ENCODE measurements around the gene LAMC1. TPM values are rescaled to one million over a fixed set of nuclear protein-coding genes. Genes with fewer than 3 reads are reported as not detected.

LAMC1 gene
- 10 to 100 TPM in 1 of 2 donors, 1 to 10 TPM in 1; 7.0 to 17.6 TPM for polyA plus RNA-seq

DNA sequence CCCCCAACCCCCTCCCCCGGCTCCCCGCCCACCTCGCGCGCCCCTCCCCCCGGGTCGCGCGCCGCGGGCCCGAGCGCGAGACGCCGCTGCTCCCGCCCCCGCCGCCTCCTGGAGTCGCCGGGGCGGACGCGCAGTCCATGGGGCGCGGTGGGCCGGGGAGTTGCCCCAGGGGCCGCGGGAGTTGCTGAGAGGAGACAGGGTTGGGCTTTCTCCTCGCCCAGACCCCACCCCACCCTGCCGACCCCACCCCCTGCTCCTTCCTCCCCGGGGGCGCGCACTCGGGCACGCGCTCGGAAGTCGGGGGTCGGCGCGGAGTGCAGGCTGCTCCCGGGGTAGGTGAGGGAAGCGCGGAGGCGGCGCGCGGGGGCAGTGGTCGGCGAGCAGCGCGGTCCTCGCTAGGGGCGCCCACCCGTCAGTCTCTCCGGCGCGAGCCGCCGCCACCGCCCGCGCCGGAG is at the start of gene LAMC1:
Gene LAMC1 (plus strand): TSS at position 275 of the 455 bp plus-strand sequence. CDS start 297 bp downstream, outside the sequence.
- Histone ChIP-seq H3K27ac (ENCODE audit: low read depth in 2 of 2, low read length in 1 of 2) (peak within 1 kb of the TSS; percentile 99 to 100), H3K4me3 (ENCODE audit: low read depth in 1 of 2, low read length in 2 of 2) (peak within 1 kb of the TSS; percentile 75 to 89), H3K27me3 (ENCODE audit: control insufficient read depth in 1 of 2, insufficient read depth in 2 of 2, low read length in 2 of 2) (no peaks in the 10 kb centered on the region), H3K4me1 (ENCODE audit: control insufficient read depth in 2 of 2, insufficient read depth in 2 of 2, low read length in 1 of 2) (no peaks in the 10 kb centered on the region), H3K36me3 (ENCODE audit: control insufficient read depth in 2 of 2, insufficient read depth in 2 of 2, low read length in 1 of 2) (no peaks in the 10 kb centered on the region), H3K9me3 (ENCODE audit: control insufficient read depth in 2 of 2, insufficient read depth in 1 of 2, low read depth in 1 of 2, low read length in 1 of 2) (no peaks in the 10 kb centered on the region)
- 0 to 1% methylated on average over 21 to 55 of the region's 65 CpGs for WGBS, 2 donors

DNA sequence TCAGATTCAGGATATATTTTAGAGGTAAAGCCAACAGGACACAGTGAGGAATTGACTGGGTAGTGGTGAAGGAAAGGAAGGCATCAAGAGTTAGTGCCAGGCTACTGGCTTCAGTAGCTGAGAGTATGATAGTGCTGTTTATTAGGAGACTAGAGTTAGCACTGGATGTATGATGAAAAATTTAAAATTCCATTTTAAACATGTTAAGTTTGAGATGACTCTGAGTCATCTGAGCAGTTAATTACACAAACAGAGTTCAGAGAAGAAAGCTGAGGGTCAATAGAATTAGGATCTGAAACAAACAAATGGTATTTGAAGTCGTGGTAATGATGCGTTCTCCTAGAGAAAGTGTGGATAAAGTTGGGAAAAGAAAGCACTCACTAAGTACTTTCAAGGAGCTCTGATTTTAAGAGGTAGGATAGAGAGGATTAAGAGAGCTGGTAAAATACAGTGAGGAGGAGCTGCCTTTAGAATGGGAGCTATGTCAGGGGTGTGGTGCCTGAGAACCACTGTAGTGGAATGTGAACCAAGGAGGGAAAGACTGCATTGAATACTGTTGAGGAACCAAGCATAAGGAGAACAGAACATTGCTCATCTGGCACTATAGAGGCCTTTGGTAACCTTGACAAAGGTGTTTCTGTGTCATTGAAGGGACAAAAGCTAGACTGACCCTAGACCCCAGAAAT is 48.6 kb upstream of the LAMC1 start:
- Histone ChIP-seq H3K27me3 (ENCODE audit: control insufficient read depth in 1 of 2, insufficient read depth in 2 of 2, low read length in 2 of 2) (no peaks in the 10 kb centered on the region), H3K4me3 (ENCODE audit: low read depth in 1 of 2, low read length in 2 of 2) (no peak overlapping the region)

DNA sequence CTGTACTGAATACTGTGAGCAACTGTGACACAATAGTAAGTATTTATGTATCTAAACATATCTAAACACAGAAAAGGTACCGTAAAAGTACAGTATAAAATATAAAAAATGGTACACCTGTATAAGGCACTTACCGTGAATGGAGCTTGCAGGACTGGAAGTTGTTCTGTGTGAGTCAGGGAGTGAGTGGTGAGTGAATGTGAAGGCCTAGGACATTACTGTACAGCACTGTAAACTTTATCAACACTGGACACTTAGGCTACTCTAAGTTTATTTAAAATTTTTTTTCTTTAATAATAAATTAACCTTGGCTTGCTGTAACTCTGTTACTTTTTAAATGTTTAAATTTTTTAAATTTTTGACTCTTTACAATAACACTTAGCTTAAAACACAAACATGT is 45.7 kb upstream of the LAMC1 start:
- WGBS, 2 donors: 88 to 93% methylated on average over 2 of the region's 2 CpGs

More for the DNA sequence above, 48.6 kb upstream of the LAMC1 start:
- Histone ChIP-seq H3K27ac (ENCODE audit: low read depth in 2 of 2, low read length in 1 of 2) (no peak overlapping the region), H3K36me3 (ENCODE audit: control insufficient read depth in 2 of 2, insufficient read depth in 2 of 2, low read length in 1 of 2) (no peaks in the 10 kb centered on the region), H3K9me3 (ENCODE audit: control insufficient read depth in 2 of 2, insufficient read depth in 1 of 2, low read depth in 1 of 2, low read length in 1 of 2) (no peaks in the 10 kb centered on the region), H3K4me1 (ENCODE audit: control insufficient read depth in 2 of 2, insufficient read depth in 2 of 2, low read length in 1 of 2) (no peaks in the 10 kb centered on the region)
- 76 to 79% methylated on average over 2 of the region's 2 CpGs for WGBS, 2 donors

DNA sequence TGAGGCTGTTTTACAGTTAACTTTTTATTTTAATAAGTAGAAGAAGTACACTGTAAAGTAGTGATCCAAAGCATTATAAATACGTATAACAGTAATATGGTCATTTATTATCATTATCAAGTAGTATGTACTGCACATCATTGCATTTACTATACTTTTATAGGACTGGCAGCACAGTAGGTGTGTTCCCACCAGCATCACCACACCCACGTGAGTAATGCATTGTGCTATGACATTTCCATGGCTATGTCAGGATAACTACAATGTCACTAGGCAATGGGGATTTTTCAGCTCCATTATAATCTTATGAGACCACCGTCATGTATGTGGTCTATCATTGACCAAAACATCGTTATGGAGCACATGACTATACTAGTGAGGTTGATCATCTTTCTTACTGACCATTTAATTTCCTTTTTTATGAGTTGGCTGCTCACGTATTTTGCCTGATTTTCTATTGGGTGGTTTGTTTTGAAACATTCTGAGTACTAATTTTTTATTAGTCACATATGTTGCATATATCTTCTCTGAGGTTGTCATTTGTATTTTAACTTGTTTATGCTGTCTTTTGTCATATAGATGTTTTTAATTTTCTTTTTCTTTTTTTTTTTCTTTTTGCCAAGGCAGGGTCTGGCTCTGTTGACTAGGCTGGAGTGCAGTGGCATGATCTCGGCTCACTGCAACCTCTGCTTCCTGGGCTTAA is 44.9 kb upstream of the LAMC1 start:
- Histone ChIP-seq H3K36me3 (ENCODE audit: control insufficient read depth in 2 of 2, insufficient read depth in 2 of 2, low read length in 1 of 2) (no peaks in the 10 kb centered on the region), H3K27ac (ENCODE audit: low read depth in 2 of 2, low read length in 1 of 2) (no peak overlapping the region), H3K9me3 (ENCODE audit: control insufficient read depth in 2 of 2, insufficient read depth in 1 of 2, low read depth in 1 of 2, low read length in 1 of 2) (no peaks in the 10 kb centered on the region), H3K4me3 (ENCODE audit: low read depth in 1 of 2, low read length in 2 of 2) (no peak overlapping the region), H3K4me1 (ENCODE audit: control insufficient read depth in 2 of 2, insufficient read depth in 2 of 2, low read length in 1 of 2) (no peaks in the 10 kb centered on the region), H3K27me3 (ENCODE audit: control insufficient read depth in 1 of 2, insufficient read depth in 2 of 2, low read length in 2 of 2) (no peaks in the 10 kb centered on the region)
- WGBS, 2 donors: 80 to 88% methylated on average over 6 of the region's 6 CpGs

More for the DNA sequence above, 45.7 kb upstream of the LAMC1 start:
- Histone ChIP-seq H3K27me3 (ENCODE audit: control insufficient read depth in 1 of 2, insufficient read depth in 2 of 2, low read length in 2 of 2) (no peaks in the 10 kb centered on the region), H3K36me3 (ENCODE audit: control insufficient read depth in 2 of 2, insufficient read depth in 2 of 2, low read length in 1 of 2) (no peaks in the 10 kb centered on the region), H3K27ac (ENCODE audit: low read depth in 2 of 2, low read length in 1 of 2) (no peak overlapping the region), H3K4me3 (ENCODE audit: low read depth in 1 of 2, low read length in 2 of 2) (no peak overlapping the region), H3K4me1 (ENCODE audit: control insufficient read depth in 2 of 2, insufficient read depth in 2 of 2, low read length in 1 of 2) (no peaks in the 10 kb centered on the region), H3K9me3 (ENCODE audit: control insufficient read depth in 2 of 2, insufficient read depth in 1 of 2, low read depth in 1 of 2, low read length in 1 of 2) (no peaks in the 10 kb centered on the region)

DNA sequence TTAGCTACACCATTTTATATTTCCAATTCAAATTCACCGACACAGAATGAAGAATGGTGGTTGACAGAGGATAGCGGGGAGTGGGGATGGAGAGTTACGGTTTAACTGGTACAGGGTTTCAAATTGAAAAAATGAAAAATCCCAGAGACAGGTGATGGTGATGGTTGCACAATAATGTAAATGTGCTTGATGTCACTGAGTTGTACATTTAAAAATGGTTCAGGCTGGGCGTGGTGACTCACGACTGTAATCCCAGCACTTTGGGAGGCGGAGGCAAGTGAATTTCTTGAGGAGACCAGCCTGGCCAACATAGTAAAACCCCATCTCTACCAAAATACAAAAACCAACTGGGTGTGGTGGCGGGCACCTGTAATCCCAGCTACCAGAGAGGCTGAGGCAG is 39.1 kb upstream of the LAMC1 start:
- 87 to 92% methylated on average over 7 of the region's 7 CpGs for WGBS, 2 donors
- Histone ChIP-seq H3K9me3 (ENCODE audit: control insufficient read depth in 2 of 2, insufficient read depth in 1 of 2, low read depth in 1 of 2, low read length in 1 of 2) (no peaks in the 10 kb centered on the region), H3K27me3 (ENCODE audit: control insufficient read depth in 1 of 2, insufficient read depth in 2 of 2, low read length in 2 of 2) (no peaks in the 10 kb centered on the region)

DNA sequence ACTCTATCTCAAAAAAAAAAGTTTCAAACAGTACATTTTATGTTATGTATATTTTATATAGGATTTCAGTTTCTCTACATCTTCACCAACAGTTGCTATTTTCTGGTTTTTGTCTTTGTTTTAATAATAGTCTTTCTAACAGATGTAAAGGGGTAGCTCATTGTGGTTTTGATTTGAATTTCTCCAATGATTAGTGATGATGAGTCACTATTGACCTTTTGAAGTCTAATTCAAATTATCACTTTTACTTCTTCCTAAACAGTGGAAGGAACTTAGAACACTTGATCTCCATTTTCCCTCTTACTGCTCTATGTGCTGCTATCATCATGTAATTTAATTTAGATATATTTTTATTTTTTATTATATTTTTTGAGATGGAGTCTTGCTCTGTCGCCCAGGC is 38.6 kb upstream of the LAMC1 start:
- Histone ChIP-seq H3K36me3 (ENCODE audit: control insufficient read depth in 2 of 2, insufficient read depth in 2 of 2, low read length in 1 of 2) (no peaks in the 10 kb centered on the region), H3K27me3 (ENCODE audit: control insufficient read depth in 1 of 2, insufficient read depth in 2 of 2, low read length in 2 of 2) (no peaks in the 10 kb centered on the region), H3K9me3 (ENCODE audit: control insufficient read depth in 2 of 2, insufficient read depth in 1 of 2, low read depth in 1 of 2, low read length in 1 of 2) (no peaks in the 10 kb centered on the region), H3K4me1 (ENCODE audit: control insufficient read depth in 2 of 2, insufficient read depth in 2 of 2, low read length in 1 of 2) (no peaks in the 10 kb centered on the region), H3K27ac (ENCODE audit: low read depth in 2 of 2, low read length in 1 of 2) (no peak overlapping the region), H3K4me3 (ENCODE audit: low read depth in 1 of 2, low read length in 2 of 2) (no peak overlapping the region)
- WGBS, 2 donors: 92 to 95% methylated on average over 1 of the region's 1 CpG

More for the DNA sequence above, 39.1 kb upstream of the LAMC1 start:
- Histone ChIP-seq H3K36me3 (ENCODE audit: control insufficient read depth in 2 of 2, insufficient read depth in 2 of 2, low read length in 1 of 2) (no peaks in the 10 kb centered on the region), H3K4me3 (ENCODE audit: low read depth in 1 of 2, low read length in 2 of 2) (no peak overlapping the region), H3K27ac (ENCODE audit: low read depth in 2 of 2, low read length in 1 of 2) (no peak overlapping the region), H3K4me1 (ENCODE audit: control insufficient read depth in 2 of 2, insufficient read depth in 2 of 2, low read length in 1 of 2) (no peaks in the 10 kb centered on the region)

DNA sequence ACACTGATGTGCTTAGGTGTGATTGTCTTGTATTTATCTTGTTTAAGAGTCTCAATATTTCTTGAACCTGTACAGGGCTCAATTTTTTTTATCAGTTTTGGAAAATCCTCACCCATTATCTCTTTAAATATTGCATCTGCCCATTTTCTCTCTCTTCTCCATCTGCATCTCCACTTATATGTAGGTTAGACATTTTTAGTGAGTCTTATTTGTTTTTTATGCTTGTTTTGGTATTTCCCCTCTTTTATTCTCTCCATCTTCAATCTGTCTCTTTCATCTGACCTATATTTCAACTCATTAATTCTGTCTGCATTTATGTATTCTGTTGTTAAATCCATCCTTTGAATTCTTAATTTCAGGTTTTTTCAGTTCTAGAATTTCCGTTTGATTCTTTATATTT is 37.3 kb upstream of the LAMC1 start:
- H3K4me1 ChIP-seq (ENCODE audit: control insufficient read depth in 2 of 2, insufficient read depth in 2 of 2, low read length in 1 of 2): no peaks in the 10 kb centered on the region
- no peak overlapping the region for H3K27ac ChIP-seq (ENCODE audit: low read depth in 2 of 2, low read length in 1 of 2)
- no peaks in the 10 kb centered on the region for H3K36me3 ChIP-seq (ENCODE audit: control insufficient read depth in 2 of 2, insufficient read depth in 2 of 2, low read length in 1 of 2)
- no peaks in the 10 kb centered on the region for H3K9me3 ChIP-seq (ENCODE audit: control insufficient read depth in 2 of 2, insufficient read depth in 1 of 2, low read depth in 1 of 2, low read length in 1 of 2)
- no peak overlapping the region for H3K4me3 ChIP-seq (ENCODE audit: low read depth in 1 of 2, low read length in 2 of 2)
- H3K27me3 ChIP-seq (ENCODE audit: control insufficient read depth in 1 of 2, insufficient read depth in 2 of 2, low read length in 2 of 2): no peaks in the 10 kb centered on the region
- WGBS, 2 donors: 72 to 80% methylated on average over 1 of the region's 1 CpG

DNA sequence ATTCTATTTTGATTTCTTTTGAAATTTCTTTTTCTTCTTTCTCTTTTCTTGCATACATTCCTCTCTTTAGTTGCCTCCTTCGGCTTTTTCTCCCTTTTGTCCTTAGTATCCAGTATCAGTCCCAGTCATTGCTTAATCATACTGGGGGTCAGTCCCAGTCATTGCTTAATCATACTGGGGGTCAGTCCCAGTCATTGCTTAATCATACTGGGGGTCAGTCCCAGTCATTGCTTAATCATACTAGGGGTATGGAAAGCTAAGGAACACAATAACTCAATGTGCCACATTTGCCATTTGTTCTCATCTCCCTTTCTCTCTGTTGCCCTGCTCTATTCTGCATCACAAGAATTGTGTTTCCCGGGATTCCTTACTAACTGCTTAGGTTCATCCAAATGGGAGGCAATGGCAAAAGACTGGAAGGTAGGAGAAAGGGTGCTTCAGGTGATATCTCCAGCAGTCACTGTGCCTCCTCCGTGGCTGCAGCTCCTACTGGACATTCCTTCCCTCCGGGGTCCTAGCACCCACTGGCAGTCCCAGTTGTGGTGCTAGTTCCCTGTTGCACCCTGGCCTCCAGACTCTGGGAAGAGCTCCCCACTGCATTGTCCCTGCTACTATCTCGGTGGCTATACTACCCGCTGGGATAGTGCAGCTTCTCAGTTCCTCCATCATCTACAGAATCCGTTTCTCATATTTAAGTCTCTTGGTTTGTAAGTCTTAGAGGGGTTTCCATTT is 32.6 kb upstream of the LAMC1 start:
- 85 to 88% methylated on average over 7 of the region's 7 CpGs for WGBS, 2 donors
- H3K27me3 ChIP-seq (ENCODE audit: control insufficient read depth in 1 of 2, insufficient read depth in 2 of 2, low read length in 2 of 2): no peaks in the 10 kb centered on the region
- H3K27ac ChIP-seq (ENCODE audit: low read depth in 2 of 2, low read length in 1 of 2): no peak overlapping the region
- no peaks in the 10 kb centered on the region for H3K9me3 ChIP-seq (ENCODE audit: control insufficient read depth in 2 of 2, insufficient read depth in 1 of 2, low read depth in 1 of 2, low read length in 1 of 2)
- H3K4me1 ChIP-seq (ENCODE audit: control insufficient read depth in 2 of 2, insufficient read depth in 2 of 2, low read length in 1 of 2): no peaks in the 10 kb centered on the region
- no peaks in the 10 kb centered on the region for H3K36me3 ChIP-seq (ENCODE audit: control insufficient read depth in 2 of 2, insufficient read depth in 2 of 2, low read length in 1 of 2)
- H3K4me3 ChIP-seq (ENCODE audit: low read depth in 1 of 2, low read length in 2 of 2): no peak overlapping the region

DNA sequence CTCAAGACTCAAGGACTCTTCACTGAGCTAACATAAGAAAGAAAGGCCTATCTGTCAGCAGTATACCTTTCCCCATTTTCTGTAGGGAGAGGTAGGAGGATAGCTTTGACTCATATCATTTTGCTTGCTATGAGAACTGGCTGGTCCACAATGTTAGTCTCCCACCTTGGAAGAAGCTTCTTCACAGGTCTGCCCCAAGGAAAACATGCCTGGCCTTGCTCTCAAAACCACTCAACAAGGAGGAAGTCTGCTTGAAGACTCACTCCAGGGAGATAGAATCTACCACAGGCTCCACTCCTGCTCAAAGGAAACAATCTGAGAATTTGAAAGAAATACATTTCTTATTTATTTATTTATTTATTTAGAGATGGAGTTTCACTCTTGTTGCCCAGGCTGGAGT is 29.5 kb upstream of the LAMC1 start:
- no peaks in the 10 kb centered on the region for H3K36me3 ChIP-seq (ENCODE audit: control insufficient read depth in 2 of 2, insufficient read depth in 2 of 2, low read length in 1 of 2)
- H3K9me3 ChIP-seq (ENCODE audit: control insufficient read depth in 2 of 2, insufficient read depth in 1 of 2, low read depth in 1 of 2, low read length in 1 of 2): no peaks in the 10 kb centered on the region
- no peaks in the 10 kb centered on the region for H3K4me1 ChIP-seq (ENCODE audit: control insufficient read depth in 2 of 2, insufficient read depth in 2 of 2, low read length in 1 of 2)
- H3K27me3 ChIP-seq (ENCODE audit: control insufficient read depth in 1 of 2, insufficient read depth in 2 of 2, low read length in 2 of 2): no peaks in the 10 kb centered on the region
- no peak overlapping the region for H3K27ac ChIP-seq (ENCODE audit: low read depth in 2 of 2, low read length in 1 of 2)
- no peak overlapping the region for H3K4me3 ChIP-seq (ENCODE audit: low read depth in 1 of 2, low read length in 2 of 2)

Measured in esophagus (tissue), 2 donors.